Measurements from ENCODE around the gene TEX9. TPM values are rescaled to one million over a fixed set of nuclear protein-coding genes. Genes with fewer than 3 reads are reported as not detected.

The TEX9 gene
- 0.88 and 2.6 TPM in 2 replicates for total RNA-seq

DNA sequence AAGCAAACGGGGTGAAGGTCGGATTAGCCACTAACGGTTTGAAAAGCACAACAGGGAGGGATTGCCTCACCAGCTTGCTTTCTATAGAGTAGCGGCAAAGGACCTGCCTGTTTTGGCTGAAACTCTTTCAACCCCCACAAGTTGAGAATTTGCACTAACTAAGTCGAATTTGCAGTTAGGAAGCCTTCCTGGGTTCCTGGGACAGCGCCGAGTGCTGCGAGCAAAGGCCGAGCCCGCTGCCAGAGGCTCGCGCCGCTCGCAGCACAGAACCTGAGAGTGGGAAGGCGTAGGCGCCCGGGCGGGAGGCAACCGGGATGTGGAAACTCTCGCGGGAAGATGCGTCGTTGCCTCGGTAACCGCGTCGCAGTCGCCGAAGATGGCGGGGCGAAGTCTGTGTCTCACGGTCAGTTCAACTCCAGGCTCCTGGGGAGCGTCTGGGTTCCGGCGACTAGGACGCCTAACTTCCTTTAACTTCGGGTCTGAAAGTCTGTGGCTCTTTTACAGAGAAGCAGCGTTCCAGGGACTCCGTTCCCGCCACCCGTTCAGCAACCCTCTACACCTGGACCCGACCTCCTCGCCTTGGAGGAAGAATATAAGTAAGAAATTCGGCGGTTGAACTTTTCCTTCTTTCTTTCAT lies at the start of gene TEX9:
TSS of gene TEX9 (plus strand) at position 352 of the 637 bp plus-strand sequence. CDS start at position 377, 25 bp downstream.

GRCh38 chr15:56464893-56465520 lies 99.8 kb downstream of the TEX9 start, which contains the start of gene MNS1:
MNS1 (minus strand) TSS chr15:56465137; CDS start chr15:56464972, 165 bp downstream.

Other genes starting within 250 kb of the TEX9 start
- 4.2 and 6.2 TPM in 2 replicates for gene RFX7, start 121.5 kb upstream of the TEX9 start, total RNA-seq
- gene MNS1, start 99.7 kb downstream of the TEX9 start, total RNA-seq = 0.66 and 1.1 TPM in 2 replicates

Data from placental pericyte (primary cell).